ENCODE results near the gene PVALEF. TPM values are rescaled to one million over a fixed set of nuclear protein-coding genes. Genes with fewer than 3 reads are reported as not detected.

PVALEF gene
- total RNA-seq, 3 donors from 2014 or later = not detected

DNA sequence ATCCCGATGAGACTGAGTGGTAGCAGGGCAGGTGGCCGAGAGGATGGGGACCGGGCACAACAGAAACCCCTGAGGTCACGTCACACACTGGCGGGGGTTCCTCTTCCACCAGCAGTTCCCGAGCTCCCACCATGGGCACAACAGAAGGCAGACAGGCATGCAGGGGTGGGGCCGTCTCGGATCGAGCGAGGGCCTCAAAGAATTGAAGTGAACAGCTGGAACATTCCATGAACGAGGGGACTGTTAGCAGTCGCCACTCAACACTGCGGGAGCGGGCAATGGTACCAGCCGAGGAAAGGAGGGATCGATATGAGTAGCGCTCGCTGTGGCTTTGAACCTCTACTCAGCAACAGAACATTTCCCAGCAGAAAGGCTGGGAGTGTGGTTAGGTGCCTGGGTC lies 52.2 kb downstream of the PVALEF start:
- peaks cover 11% of the 10 kb centered on the region for H3K4me1 ChIP-seq (ENCODE audit: low read depth)

DNA sequence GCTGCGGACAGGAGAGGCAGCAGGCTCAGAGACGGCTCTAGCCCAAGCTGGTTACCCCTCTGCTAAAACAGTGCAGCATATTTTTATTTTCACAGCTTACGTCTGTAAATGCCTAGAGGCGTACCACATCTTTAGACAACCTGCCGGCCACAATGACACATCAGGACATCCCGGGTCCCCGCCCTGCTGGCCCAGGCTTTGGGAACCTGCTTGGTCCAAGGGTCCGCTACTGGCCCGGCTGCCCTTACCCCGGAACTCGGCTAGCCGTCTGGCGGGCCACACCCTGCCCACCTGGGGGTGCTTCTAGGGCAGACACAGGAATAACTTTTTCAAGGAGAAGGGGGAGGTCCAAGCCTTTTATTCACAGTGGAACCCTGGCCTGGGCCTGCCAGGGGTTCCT lies 53.2 kb downstream of the PVALEF start:
- intact Hi-C loops (cut with DNase I, micrococcal nuclease) = no loop called here
- TF ChIP-seq, protein P1, sequence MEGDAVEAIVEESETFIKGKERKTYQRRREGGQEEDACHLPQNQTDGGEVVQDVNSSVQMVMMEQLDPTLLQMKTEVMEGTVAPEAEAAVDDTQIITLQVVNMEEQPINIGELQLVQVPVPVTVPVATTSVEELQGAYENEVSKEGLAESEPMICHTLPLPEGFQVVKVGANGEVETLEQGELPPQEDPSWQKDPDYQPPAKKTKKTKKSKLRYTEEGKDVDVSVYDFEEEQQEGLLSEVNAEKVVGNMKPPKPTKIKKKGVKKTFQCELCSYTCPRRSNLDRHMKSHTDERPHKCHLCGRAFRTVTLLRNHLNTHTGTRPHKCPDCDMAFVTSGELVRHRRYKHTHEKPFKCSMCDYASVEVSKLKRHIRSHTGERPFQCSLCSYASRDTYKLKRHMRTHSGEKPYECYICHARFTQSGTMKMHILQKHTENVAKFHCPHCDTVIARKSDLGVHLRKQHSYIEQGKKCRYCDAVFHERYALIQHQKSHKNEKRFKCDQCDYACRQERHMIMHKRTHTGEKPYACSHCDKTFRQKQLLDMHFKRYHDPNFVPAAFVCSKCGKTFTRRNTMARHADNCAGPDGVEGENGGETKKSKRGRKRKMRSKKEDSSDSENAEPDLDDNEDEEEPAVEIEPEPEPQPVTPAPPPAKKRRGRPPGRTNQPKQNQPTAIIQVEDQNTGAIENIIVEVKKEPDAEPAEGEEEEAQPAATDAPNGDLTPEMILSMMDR (IDR thresholded peaks at IDR 0.05) = no peak
- Histone ChIP-seq H3K9me3 (no peaks in the 10 kb centered on the region), H3K4me3 (no peak overlapping the region), H3K36me3 (ENCODE audit: low read depth) (peaks cover 3% of the 10 kb centered on the region), H3K4me1 (ENCODE audit: low read depth) (peaks cover 13% of the 10 kb centered on the region)
- no peak for ATAC-seq
- no peak for DNase-seq

More for the DNA sequence above, 52.2 kb downstream of the PVALEF start:
- ATAC-seq = no peak
- Histone ChIP-seq H3K4me3 (no peak overlapping the region), H3K9me3 (no peaks in the 10 kb centered on the region), H3K36me3 (ENCODE audit: low read depth) (no peaks in the 10 kb centered on the region)
- intact Hi-C loops (cut with DNase I, micrococcal nuclease) = no loop called here
- DNase-seq = no peak
- TF ChIP-seq, protein P1 (IDR thresholded peaks at IDR 0.05) = no peak

DNA sequence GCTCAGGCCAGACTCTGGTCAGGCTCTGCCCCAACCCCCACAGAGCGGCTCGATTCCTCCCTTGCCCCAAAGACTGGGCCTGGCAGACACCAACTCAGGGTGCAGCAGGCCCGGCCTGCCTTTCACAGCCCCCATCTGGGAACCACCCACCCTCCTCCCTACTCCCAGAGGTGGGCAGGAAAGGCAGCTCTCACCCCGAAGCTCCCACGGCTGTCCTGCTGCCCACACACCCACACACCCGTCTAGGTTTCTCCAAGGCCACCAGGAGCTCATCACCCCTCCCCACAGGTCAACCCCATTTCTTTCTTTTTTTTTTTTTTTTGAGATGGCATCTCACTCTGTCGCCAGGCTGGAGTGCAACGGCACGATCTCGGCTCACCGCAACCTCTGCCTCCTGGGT lies 53.7 kb downstream of the PVALEF start:
- TF ChIP-seq, protein P1 (IDR thresholded peaks at IDR 0.05) = no peak
- Histone ChIP-seq H3K36me3 (ENCODE audit: low read depth) (peaks cover 3% of the 10 kb centered on the region), H3K4me3 (no peak overlapping the region), H3K4me1 (ENCODE audit: low read depth) (peaks cover 17% of the 10 kb centered on the region), H3K9me3 (no peaks in the 10 kb centered on the region)
- intact Hi-C loops (cut with DNase I, micrococcal nuclease) = no loop called here
- DNase-seq (no peak), ATAC-seq (no peak)

DNA sequence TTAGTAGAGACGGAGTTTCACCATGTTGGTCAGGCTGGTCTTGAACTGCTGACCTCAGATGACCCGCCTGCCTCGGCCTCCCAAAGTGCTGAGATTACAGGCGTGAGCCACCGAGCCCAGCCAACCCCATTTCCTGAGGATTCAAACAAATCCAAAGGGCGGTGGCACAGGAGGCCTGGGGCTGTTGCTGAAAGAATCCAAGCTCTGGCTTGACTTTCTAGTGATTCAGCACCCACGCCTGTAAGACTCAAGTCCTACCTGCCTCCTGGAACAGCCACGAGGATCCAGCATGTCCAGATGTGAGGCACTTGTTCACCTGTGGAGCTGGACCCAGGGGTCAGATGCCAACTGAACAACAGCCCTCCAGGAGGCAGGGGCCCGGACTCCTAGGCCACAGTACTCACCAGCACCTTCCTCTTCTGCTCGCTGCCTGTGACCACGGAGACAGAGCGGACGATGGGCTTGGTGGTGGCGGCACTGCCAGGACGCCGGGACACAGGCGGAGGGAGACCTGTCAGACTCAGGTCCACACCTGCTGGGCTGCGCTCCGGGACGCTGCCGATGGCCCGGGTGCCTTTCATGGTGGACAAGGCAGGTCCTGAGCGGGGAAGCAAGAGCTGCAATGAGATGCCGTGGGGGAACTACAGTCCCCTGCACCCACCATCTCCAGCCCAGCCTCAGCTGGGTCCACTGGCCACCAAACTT lies 54.3 kb downstream of the PVALEF start:
- Histone ChIP-seq H3K4me3 (no peak overlapping the region), H3K36me3 (ENCODE audit: low read depth) (peaks cover 3% of the 10 kb centered on the region), H3K4me1 (ENCODE audit: low read depth) (peaks cover 17% of the 10 kb centered on the region), H3K9me3 (no peaks in the 10 kb centered on the region)
- ATAC-seq (no peak), DNase-seq (no peak)
- TF ChIP-seq, protein P1 (IDR thresholded peaks at IDR 0.05) = no peak
- intact Hi-C loops (cut with DNase I, micrococcal nuclease) = no loop called here

DNA sequence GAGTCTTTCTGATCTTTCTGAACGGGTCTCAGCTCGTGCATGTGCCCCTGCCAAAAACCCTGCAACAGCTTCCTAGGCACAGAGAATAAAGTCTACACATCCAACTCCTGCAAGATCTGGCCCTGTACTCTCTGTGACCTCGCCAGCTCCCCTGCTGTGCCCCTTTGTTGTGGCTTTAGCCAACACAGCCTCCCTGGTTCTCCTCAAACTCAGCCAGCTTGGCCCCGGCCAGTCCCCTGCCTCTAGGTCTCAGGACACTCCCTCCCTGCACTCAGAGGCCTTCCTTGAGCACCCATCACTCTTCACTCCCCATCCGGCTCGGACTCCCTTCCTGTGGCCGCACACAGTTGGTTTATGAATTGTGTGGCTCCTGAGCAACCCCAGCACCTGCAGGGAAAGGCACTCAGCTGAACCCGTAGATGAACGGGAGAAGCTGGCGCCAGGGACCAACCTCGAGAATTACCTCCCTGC lies 56.1 kb downstream of the PVALEF start:
- Histone ChIP-seq H3K4me1 (ENCODE audit: low read depth) (peaks cover 17% of the 10 kb centered on the region), H3K9me3 (no peaks in the 10 kb centered on the region), H3K4me3 (no peak overlapping the region), H3K36me3 (ENCODE audit: low read depth) (peaks cover 3% of the 10 kb centered on the region)
- TF ChIP-seq, protein P1 (IDR thresholded peaks at IDR 0.05) = no peak
- intact Hi-C loops (cut with DNase I, micrococcal nuclease) = no loop called here
- DNase-seq (no peak), ATAC-seq (no peak)
